PC-9 (cell line): ENCODE data around the gene BRIP1. TPM values are rescaled to one million over a fixed set of nuclear protein-coding genes. Genes with fewer than 3 reads are reported as not detected.

ENCODE experiments used
- BruUV-seq: library from RNA; stranded (reverse); fragments of 400-500 nt; replicated peaks from 2 replicates; lab custom pipeline; 2021; lab: Mats Ljungman, UMichigan
- CTCF ChIA-PET: fragments of 300-600 bp; sonication (Branson Sonifier 250); formaldehyde crosslinking; loops from one replicate; lab custom pipeline; 2022; ENCODE audit warnings: antibody characterized with exemption; lab: Charles Lee
- POLR2A ChIA-PET: fragments of 300-600 bp; sonication (Branson Sonifier 250); formaldehyde crosslinking; loops from one replicate; lab custom pipeline; 2022; ENCODE audit warnings: antibody characterized with exemption; ENCODE audit not compliant: unreplicated experiment; lab: Charles Lee
- DNase-seq, 2 experiments: peaks; one replicate each; pipeline versions ENCODE4 v3.0.0 to v3.0.0-alpha.2; 2015 to 2022; ENCODE audit warnings: mixed read lengths in 1 of 2
- H2AFZ ChIP-seq: fragments of 200-600 bp; sonication (generic); 2 replicates; pipeline ENCODE4 v1.8.1; 2017; ENCODE audit warnings: antibody characterized with exemption
- H3F3A ChIP-seq: fragments of 200-600 bp; sonication (generic); 2 replicates; pipeline ENCODE4 v1.8.1; 2017; ENCODE audit warnings: antibody characterized with exemption, mild to moderate bottlenecking, low read depth; ENCODE audit not compliant: insufficient read depth
- H3K27ac ChIP-seq: fragments of 200-600 bp; sonication (generic); 2 replicates; pipeline ENCODE4 v1.6.1; 2016; ENCODE audit warnings: mixed run types
- H3K27me3 ChIP-seq: fragments of 200-600 bp; sonication (generic); 2 replicates; pipeline ENCODE4 v1.6.1; 2016; ENCODE audit warnings: low read depth, mixed run types; ENCODE audit not compliant: insufficient read depth
- H3K36me3 ChIP-seq: fragments of 200-600 bp; sonication (generic); 2 replicates; pipeline ENCODE4 v1.6.1; 2016; ENCODE audit warnings: low read depth, mixed run types
- H3K4me1 ChIP-seq: fragments of 200-600 bp; sonication (generic); replicated peaks from 2 replicates; pipeline ENCODE4 v1.6.1; 2016; ENCODE audit warnings: mixed run types; ENCODE audit not compliant: insufficient read depth
- H3K4me2 ChIP-seq: fragments of 200-600 bp; sonication (generic); 2 replicates; pipeline ENCODE4 v1.6.1; 2017; ENCODE audit warnings: mixed run types
- H3K4me3 ChIP-seq: fragments of 200-600 bp; sonication (generic); 2 replicates; pipeline ENCODE4 v1.6.1; 2016; ENCODE audit warnings: mixed run types
- H3K79me2 ChIP-seq: fragments of 200-600 bp; sonication (generic); 2 replicates; pipeline ENCODE4 v1.6.1; 2017; ENCODE audit warnings: low read depth, mixed run types
- H3K9me2 ChIP-seq: fragments of 200-600 bp; sonication (generic); 2 replicates; pipeline ENCODE4 v1.8.1; 2017; ENCODE audit warnings: mild to moderate bottlenecking; ENCODE audit not compliant: insufficient read depth
- H3K9me3 ChIP-seq: fragments of 200-600 bp; sonication (generic); 2 replicates; pipeline ENCODE4 v1.8.1; 2016; ENCODE audit warnings: low read depth; ENCODE audit not compliant: insufficient read depth
- H4K20me1 ChIP-seq: fragments of 200-600 bp; sonication (generic); 2 replicates; pipeline ENCODE4 v1.8.1; 2017; ENCODE audit not compliant: insufficient read depth
- CTCF ChIP-seq: fragments of 200-600 bp; sonication (generic); conservative IDR thresholded peaks from 2 replicates; pipeline ENCODE4 v1.6.1; 2017; ENCODE audit warnings: mixed run types, antibody characterized with exemption, mild to moderate bottlenecking, moderate library complexity
- EZH2 ChIP-seq: fragments of 200-600 bp; sonication (generic); IDR thresholded peaks from 2 replicates; pipeline ENCODE4 v1.8.0; 2017; ENCODE audit warnings: antibody characterized with exemption, low read depth
- intact Hi-C: fragments of 100-400 bp; cut with micrococcal nuclease; formaldehyde crosslinking; loops from one replicate; pipeline ENCODE4 v1.10.0; 2022; ENCODE audit not compliant: unreplicated experiment
- total RNA-seq: library from RNA; stranded (reverse); gene quantifications from 2 replicates; pipeline ENCODE4 v1.2.3, GENCODE V29; 2021

Gene BRIP1
- total RNA-seq, 1 experiment from 2014 or later, result 16.0 TPM

GRCh38 chr17:61797283-61797682 lies 66.0 kb downstream of the BRIP1 start:
- Histone ChIP-seq H3K36me3 (no peaks in the 10 kb centered on the region; the same call in 1 of the 2 replicates), H4K20me1 (no peaks in the 10 kb centered on the region), H3K79me2 (no peaks in the 10 kb centered on the region), H2AFZ (no peak overlapping the region), H3K4me2 (no peak overlapping the region), H3K9me2 (no peaks in the 10 kb centered on the region), H3F3A (no peaks in the 10 kb centered on the region), H3K4me3 (no peak overlapping the region), H3K27me3 (no peaks in the 10 kb centered on the region), H3K27ac (no peak overlapping the region), H3K9me3 (no peaks in the 10 kb centered on the region), H3K4me1 (no peaks in the 10 kb centered on the region)
- TF ChIP-seq EZH2 (no peak), CTCF (no peak)
- no peak for DNase-seq
- BruUV-seq, result no TSS peak
- intact Hi-C loops, result no loop called here
- ChIA-PET CTCF (no interaction called here), POLR2A (no interaction called here)

- Histone ChIP-seq H2AFZ (no peak overlapping the region), H3K9me3 (no peaks in the 10 kb centered on the region), H3K27ac (no peak overlapping the region), H3K36me3 (no peaks in the 10 kb centered on the region; the same call in 1 of the 2 replicates), H3F3A (no peaks in the 10 kb centered on the region), H3K27me3 (no peaks in the 10 kb centered on the region), H3K9me2 (no peaks in the 10 kb centered on the region), H4K20me1 (no peaks in the 10 kb centered on the region), H3K4me3 (no peak overlapping the region), H3K4me1 (no peaks in the 10 kb centered on the region), H3K79me2 (no peaks in the 10 kb centered on the region), H3K4me2 (no peak overlapping the region)
- POLR2A ChIA-PET, result no interaction called here
- no peak for TF ChIP-seq CTCF
- TF ChIP-seq EZH2, result no peak
- no peak for DNase-seq
- BruUV-seq, result no TSS peak
- intact Hi-C loops, result no loop called here
- CTCF ChIA-PET, result no interaction called here
Observed at GRCh38 chr17:61795546-61795945, 67.8 kb downstream of the BRIP1 start.

- no peaks in the 10 kb centered on the region for H3K9me2 ChIP-seq
- no TSS peak for BruUV-seq
- no peaks in the 10 kb centered on the region for H3K4me1 ChIP-seq
- H3F3A ChIP-seq, result no peaks in the 10 kb centered on the region
- POLR2A ChIA-PET, result no interaction called here
- H3K36me3 ChIP-seq, result no peaks in the 10 kb centered on the region; the same call in 1 of the 2 replicates
- no peak overlapping the region for H3K27ac ChIP-seq
- H2AFZ ChIP-seq, result no peak overlapping the region
- CTCF ChIA-PET, result no interaction called here
- no peaks in the 10 kb centered on the region for H3K27me3 ChIP-seq
- no peaks in the 10 kb centered on the region for H3K9me3 ChIP-seq
- intact Hi-C loops, result no loop called here
- no peaks in the 10 kb centered on the region for H4K20me1 ChIP-seq
- H3K4me3 ChIP-seq, result no peak overlapping the region
- no peaks in the 10 kb centered on the region for H3K79me2 ChIP-seq
- no peak overlapping the region for H3K4me2 ChIP-seq
- TF ChIP-seq EZH2 (no peak), CTCF (no peak)
- no peak for DNase-seq
Observed at GRCh38 chr17:61794792-61795191, 68.5 kb downstream of the BRIP1 start.
